NT2/D1 (cell line): ENCODE data around the gene HSPBP1.

Experiments used
- YY1 ChIP-seq: IDR thresholded peaks from 2 replicates; pipeline ENCODE4 v1.6.1; 2011; ENCODE audit not compliant: insufficient read length, insufficient read depth
- ZNF274 ChIP-seq: IDR thresholded peaks from 2 replicates; pipeline ENCODE4 v1.6.1; 2011; ENCODE audit warnings: mild to moderate bottlenecking, low read depth, low read length

DNA sequence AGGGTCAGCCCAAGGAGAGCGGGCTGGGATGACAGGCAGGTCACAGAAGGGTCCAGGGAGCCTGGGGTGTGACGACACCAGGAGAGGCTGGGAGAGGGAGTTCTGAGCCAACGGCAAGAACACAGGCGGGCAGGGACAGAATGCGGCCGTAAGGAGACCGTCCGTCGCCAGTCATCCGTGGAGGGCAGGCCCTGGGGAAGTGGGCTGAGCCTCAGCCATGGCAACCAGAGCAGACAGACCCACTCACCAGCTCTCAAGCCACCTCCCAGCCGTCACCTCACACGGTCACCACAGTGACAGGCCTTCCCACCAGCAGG is 47.7 kb downstream of the HSPBP1 start:
- TF ChIP-seq ZNF274 = no peak
- TF ChIP-seq YY1 = no peak
